Right renal pelvis (tissue), 4 donors: Measurements from ENCODE around the gene TM4SF1. TPM values are rescaled to one million over a fixed set of nuclear protein-coding genes. Genes with fewer than 3 reads are reported as not detected.

Source experiments
- polyA plus RNA-seq, 4 donors: library from polyadenylated mRNA; unstranded; fragments of 120-200 nt; gene quantifications; one replicate each; pipeline ENCODE4 v1.2.1, GENCODE V29; 2013; ENCODE audit not compliant: insufficient read length in 4 of 4

Gene TM4SF1
- polyA plus RNA-seq, 4 donors = 62.9 to 84.1 (median 70.8) TPM

Other genes starting within 250 kb of the TM4SF1 start
- 10 to 100 TPM; 31.8 to 36.7 (median 34.8) TPM for gene HPS3, start 248.0 kb downstream of the TM4SF1 start, polyA plus RNA-seq
- gene CP, start 155.8 kb downstream of the TM4SF1 start, polyA plus RNA-seq = 1 to 10 TPM in 2 of 4 donors, under 1 TPM in 2; 0.64 to 1.3 (median 0.97) TPM
- 10 to 100 TPM; 23.4 to 35.6 (median 32.7) TPM for gene TM4SF18, start 44.0 kb downstream of the TM4SF1 start, polyA plus RNA-seq
- 1 to 10 TPM; 1.1 to 3.5 (median 2.3) TPM for gene TM4SF4, start 97.0 kb upstream of the TM4SF1 start, polyA plus RNA-seq